Coronary artery (tissue), 2 donors: Measurements from ENCODE around the gene SLC25A38.

ENCODE experiments used
- DNase-seq: peaks from one replicate; pipeline ENCODE4 v3.0.0-alpha.2; 2017; ENCODE audit warnings: low spot score
- H3K27ac ChIP-seq, 2 donors: fragments of 200-600 bp; sonication (generic); one replicate each; pipeline ENCODE4 v1.5.1; 2016 to 2019
- H3K4me3 ChIP-seq: fragments of 200-600 bp; sonication (generic); 2 replicates; pipeline ENCODE4 v1.5.1; 2016; ENCODE audit warnings: mild to moderate bottlenecking, moderate library complexity
- CTCF ChIP-seq: fragments of 200-600 bp; sonication (generic); IDR thresholded peaks from one replicate; pipeline ENCODE4 v1.5.1; 2019; ENCODE audit warnings: antibody characterized with exemption

Gene SLC25A38

GRCh38 chr3:39428745-39429201, 45.6 kb downstream of the SLC25A38 start:
- H3K27ac ChIP-seq = peak overlapping the region in 1 of 2 donors; percentile 51
- no peak for DNase-seq
- no peak for TF ChIP-seq CTCF
- H3K4me3 ChIP-seq = no peak overlapping the region

- TF ChIP-seq CTCF = no peak
- no peak for DNase-seq
- Histone ChIP-seq H3K27ac (peak overlapping the region in 1 of 2 donors; percentile 51), H3K4me3 (no peak overlapping the region)
Observed at GRCh38 chr3:39429466-39429865, 46.3 kb downstream of the SLC25A38 start.

GRCh38 chr3:39432342-39432741, 49.2 kb downstream of the SLC25A38 start:
- no peak for DNase-seq
- Histone ChIP-seq H3K4me3 (no peak overlapping the region), H3K27ac (no peak overlapping the region)
- no peak for TF ChIP-seq CTCF

- Histone ChIP-seq H3K4me3 (peak overlapping the region; percentile 21), H3K27ac (peak overlapping the region in 1 of 2 donors; percentile 35)
- TF ChIP-seq CTCF = no peak
- no peak for DNase-seq
Observed at GRCh38 chr3:39433642-39434041, 50.5 kb downstream of the SLC25A38 start.

GRCh38 chr3:39434574-39434973, 51.4 kb downstream of the SLC25A38 start:
- TF ChIP-seq CTCF = no peak
- no peak for DNase-seq

GRCh38 chr3:39435006-39435748, 52.0 kb downstream of the SLC25A38 start:
- Histone ChIP-seq H3K27ac (no peak overlapping the region), H3K4me3 (no peak overlapping the region)
- TF ChIP-seq CTCF = no peak
- no peak for DNase-seq

More at GRCh38 chr3:39434574-39434973, 51.4 kb downstream of the SLC25A38 start:
- Histone ChIP-seq H3K27ac (no peak overlapping the region), H3K4me3 (no peak overlapping the region)

- Histone ChIP-seq H3K27ac (no peak overlapping the region), H3K4me3 (no peak overlapping the region)
- no peak for TF ChIP-seq CTCF
- no peak for DNase-seq
Observed at GRCh38 chr3:39438880-39439279, 55.7 kb downstream of the SLC25A38 start.
